Liver (tissue), 9 donors: Measurements from ENCODE around the gene SRPK1. TPM values are rescaled to one million over a fixed set of nuclear protein-coding genes. Genes with fewer than 3 reads are reported as not detected.
"Not testable (repeated sequence)": the region's sequence is repeated elsewhere in the genome, so short reads cannot be mapped to it uniquely, and the experiment has no call there.

Experiments
- DNase-seq: peaks from one replicate; pipeline ENCODE4 v3.0.0-alpha.2; 2017; ENCODE audit warnings: low spot score
- H3K27ac ChIP-seq, 2 donors: one replicate each; pipeline ENCODE4 v1.7.0; 2013; ENCODE audit warnings: inconsistent platforms in 2 of 2, low read length in 2 of 2, control low read depth in 1 of 2, low read depth in 1 of 2, mild to moderate bottlenecking in 1 of 2
- H3K27me3 ChIP-seq, 4 donors: one replicate each; pipeline versions ENCODE4 v1.6.1 to v1.7.0; 2013; ENCODE audit warnings: low read length in 3 of 4, inconsistent platforms in 1 of 4, mild to moderate bottlenecking in 1 of 4, moderate library complexity in 1 of 4; ENCODE audit not compliant: control insufficient read depth in 4 of 4, insufficient read depth in 4 of 4
- H3K36me3 ChIP-seq, 4 donors: one replicate each; pipeline versions ENCODE4 v1.6.1 to v1.7.0; 2013; ENCODE audit warnings: low read length in 3 of 4, mild to moderate bottlenecking in 3 of 4, low read depth in 1 of 4, moderate library complexity in 1 of 4; ENCODE audit not compliant: control insufficient read depth in 4 of 4, insufficient read depth in 3 of 4
- H3K4me1 ChIP-seq, 4 donors: one replicate each; pipeline versions ENCODE4 v1.6.1 to v1.7.0; 2013; ENCODE audit warnings: low read length in 3 of 4, mild to moderate bottlenecking in 3 of 4, moderate library complexity in 1 of 4; ENCODE audit not compliant: control insufficient read depth in 4 of 4, insufficient read depth in 4 of 4
- H3K4me3 ChIP-seq, 3 donors: one replicate each; pipeline versions ENCODE4 v1.6.1 to v1.7.0; 2013; ENCODE audit warnings: low read length in 3 of 3, control low read depth in 1 of 3, low read depth in 1 of 3, mild to moderate bottlenecking in 1 of 3
- H3K9ac ChIP-seq, 2 donors: one replicate each; pipeline ENCODE4 v1.7.0; 2013; ENCODE audit warnings: low read length in 2 of 2, mild to moderate bottlenecking in 2 of 2, moderate library complexity in 2 of 2, control low read depth in 1 of 2, low read depth in 1 of 2
- H3K9me3 ChIP-seq, 4 donors: one replicate each; pipeline versions ENCODE4 v1.6.1 to v1.7.0; 2013; ENCODE audit warnings: low read length in 3 of 4; ENCODE audit not compliant: control insufficient read depth in 4 of 4
- ATF3 ChIP-seq: IDR thresholded peaks from 2 replicates; pipeline ENCODE4 v1.6.1; 2016; ENCODE audit warnings: antibody characterized with exemption
- CTCF ChIP-seq: fragments of 150-350 bp; IDR thresholded peaks from 2 replicates; pipeline ENCODE4 v1.5.1; 2017; ENCODE audit warnings: improper control_type of control experiment, low read depth, low read length; ENCODE audit not compliant: missing input control
- EGR1 ChIP-seq, 2 donors: IDR thresholded peaks; 2 replicates each; pipeline ENCODE4 v1.6.1; 2016 to 2018; ENCODE audit warnings: antibody characterized with exemption in 2 of 2, low read depth in 2 of 2
- FOXA1 ChIP-seq: IDR thresholded peaks from 2 replicates; pipeline ENCODE4 v1.6.1; 2016; ENCODE audit warnings: antibody characterized with exemption
- FOXA2 ChIP-seq: IDR thresholded peaks from 2 replicates; pipeline ENCODE4 v1.6.1; 2016; ENCODE audit warnings: antibody characterized with exemption
- GABPA ChIP-seq, 2 donors: IDR thresholded peaks in 1 of 2; conservative IDR thresholded peaks in 1 of 2; 2 replicates each; pipeline ENCODE4 v1.6.1; 2016; ENCODE audit warnings: antibody characterized with exemption in 2 of 2, mild to moderate bottlenecking in 1 of 2, moderate library complexity in 1 of 2
- HNF4A ChIP-seq, 2 donors: conservative IDR thresholded peaks; 2 replicates each; pipeline ENCODE4 v1.6.1; 2016; ENCODE audit warnings: antibody characterized with exemption in 2 of 2, mild to moderate bottlenecking in 2 of 2
- HNF4G ChIP-seq: IDR thresholded peaks from 2 replicates; pipeline ENCODE4 v1.6.1; 2016; ENCODE audit warnings: antibody characterized with exemption
- JUND ChIP-seq, 2 donors: IDR thresholded peaks; 2 replicates each; pipeline ENCODE4 v1.6.1; 2016; ENCODE audit warnings: antibody characterized with exemption in 2 of 2
- MAX ChIP-seq: IDR thresholded peaks from 2 replicates; pipeline ENCODE4 v1.6.1; 2016; ENCODE audit warnings: antibody characterized with exemption
- RAD21 ChIP-seq, 2 donors: IDR thresholded peaks; 2 replicates each; pipeline ENCODE4 v1.6.1; 2016; ENCODE audit warnings: antibody characterized with exemption in 2 of 2, mild to moderate bottlenecking in 2 of 2
- REST ChIP-seq: IDR thresholded peaks from 2 replicates; pipeline ENCODE4 v1.6.1; 2016; ENCODE audit warnings: antibody characterized with exemption, mild to moderate bottlenecking
- RXRA ChIP-seq, 2 donors: IDR thresholded peaks; 2 replicates each; pipeline ENCODE4 v1.6.1; 2017 to 2018; ENCODE audit warnings: antibody characterized with exemption in 2 of 2, mild to moderate bottlenecking in 1 of 2
- SP1 ChIP-seq: IDR thresholded peaks from 2 replicates; pipeline ENCODE4 v1.6.1; 2018; ENCODE audit warnings: antibody characterized with exemption, mild to moderate bottlenecking
- TAF1 ChIP-seq: conservative IDR thresholded peaks from 2 replicates; pipeline ENCODE4 v1.6.1; 2016; ENCODE audit warnings: antibody characterized with exemption, mild to moderate bottlenecking
- YY1 ChIP-seq: IDR thresholded peaks from 2 replicates; pipeline ENCODE4 v1.6.1; 2016; ENCODE audit warnings: antibody characterized with exemption, mild to moderate bottlenecking
- ZBTB33 ChIP-seq: IDR thresholded peaks from 2 replicates; pipeline ENCODE4 v1.6.1; 2016; ENCODE audit warnings: antibody characterized with exemption
- WGBS: extraction: QIAGEN DNeasy Blood & Tissue Kit; methylation state at CpG from one replicate; pipeline ENCODE4 v1.1.7; 2013; 5-methylcytosine and 5-hydroxymethylcytosine counted together
- polyA plus RNA-seq, 2 donors: library from polyadenylated mRNA; stranded (reverse) in 1 of 2; unstranded in 1 of 2; fragments of 200-250 nt in 1 of 2; fragments of >200 nt in 1 of 2; fragmentation: Nextera tagmentation in 1 of 2; extraction: Ambion mirVana in 1 of 2; gene quantifications; one replicate each; pipeline versions ENCODE4 v1.2.1 to v1.2.3, GENCODE V29; 2013 to 2015
- total RNA-seq, 2 donors: library from RNA; depleted of rRNA; stranded (reverse); fragments of >200 nt; gene quantifications; one replicate each; pipeline ENCODE4 v1.2.3, GENCODE V29; 2014
- donor health status: healthy.
- donor health status: healthy.
- donor health status: healthy.
- donor health status: healthy.
- donor health status: healthy.

Gene SRPK1
- total and polyA plus RNA-seq, 4 donors, result 11.9 to 41.2 (median 32.9) TPM

- H3K9ac ChIP-seq, result not testable (repeated sequence)
- 92% methylated on average over 10 of the region's 10 CpGs for WGBS
Measured at GRCh38 chr6:35931873-35932272, 11.0 kb upstream of the SRPK1 start.

GRCh38 chr6:35931120-35931561 is 10.2 kb upstream of the SRPK1 start:
- DNase-seq, result no peak

More at GRCh38 chr6:35931873-35932272, 11.0 kb upstream of the SRPK1 start:
- not testable (repeated sequence) for H3K4me1 ChIP-seq, H3K36me3 ChIP-seq, H3K27ac ChIP-seq, DNase-seq, H3K9me3 ChIP-seq, H3K27me3 ChIP-seq, H3K4me3 ChIP-seq

GRCh38 chr6:35929601-35930000 is 8.7 kb upstream of the SRPK1 start:
- no peak overlapping the region for H3K27ac ChIP-seq
- DNase-seq, result no peak
- H3K4me1 ChIP-seq, result no peaks in the 10 kb centered on the region
- no peak overlapping the region for H3K9ac ChIP-seq
- H3K4me3 ChIP-seq, result no peak overlapping the region
- 97% methylated on average over 1 of the region's 1 CpG for WGBS
- H3K36me3 ChIP-seq, result no peaks in the 10 kb centered on the region
- no peaks in the 10 kb centered on the region for H3K9me3 ChIP-seq
- no peaks in the 10 kb centered on the region for H3K27me3 ChIP-seq
- TF ChIP-seq EGR1 (IDR thresholded peaks at IDR 0.05; ENCODE audit: low read depth in 2 of 2), result no peak
- TF ChIP-seq TAF1, result no peak
- no peak for TF ChIP-seq FOXA2
- no peak for TF ChIP-seq GABPA (IDR thresholded peaks at IDR 0.05 in 1 of 2, conservative IDR thresholded peaks at IDR 0.05 in 1 of 2)
- no peak for TF ChIP-seq REST
- no peak for TF ChIP-seq MAX
- TF ChIP-seq HNF4G, result no peak
- no peak for TF ChIP-seq JUND (IDR thresholded peaks at IDR 0.05)
- TF ChIP-seq HNF4A (conservative IDR thresholded peaks at IDR 0.05), result no peak
- no peak for TF ChIP-seq YY1
- TF ChIP-seq ZBTB33, result no peak
- TF ChIP-seq CTCF, result no peak
- TF ChIP-seq FOXA1, result no peak
- TF ChIP-seq RAD21 (IDR thresholded peaks at IDR 0.05), result no peak
- TF ChIP-seq SP1, result no peak
- no peak for TF ChIP-seq ATF3
- no peak for TF ChIP-seq RXRA (IDR thresholded peaks at IDR 0.05)

More at GRCh38 chr6:35931120-35931561, 10.2 kb upstream of the SRPK1 start:
- TF ChIP-seq GABPA (IDR thresholded peaks at IDR 0.05 in 1 of 2, conservative IDR thresholded peaks at IDR 0.05 in 1 of 2), result no peak
- TF ChIP-seq EGR1 (IDR thresholded peaks at IDR 0.05; ENCODE audit: low read depth in 2 of 2), result no peak
- TF ChIP-seq MAX, result no peak
- TF ChIP-seq YY1, result no peak
- TF ChIP-seq TAF1, result no peak
- Histone ChIP-seq H3K4me3 (no peak overlapping the region), H3K36me3 (no peaks in the 10 kb centered on the region), H3K9me3 (no peaks in the 10 kb centered on the region), H3K9ac (no peak overlapping the region), H3K4me1 (no peaks in the 10 kb centered on the region), H3K27me3 (no peaks in the 10 kb centered on the region), H3K27ac (no peak overlapping the region)
- WGBS, result 97% methylated on average over 30 of the region's 30 CpGs
